Skeletal muscle satellite cell (primary cell): ENCODE data around the gene HSPB7.
"Not testable (repeated sequence)": the region's sequence is repeated elsewhere in the genome, so short reads cannot be mapped to it uniquely, and the experiment has no call there.

Source experiments
- H3K27me3 ChIP-seq: 2 replicates; pipeline ENCODE4 v1.7.0; 2013; ENCODE audit warnings: low read length; ENCODE audit not compliant: control insufficient read depth, insufficient read depth
- H3K36me3 ChIP-seq: 2 replicates; pipeline ENCODE4 v1.7.0; 2013; ENCODE audit warnings: mild to moderate bottlenecking, control low read depth, low read length; ENCODE audit not compliant: insufficient read depth
- H3K4me1 ChIP-seq: 2 replicates; pipeline ENCODE4 v1.7.0; 2013; ENCODE audit warnings: low read length; ENCODE audit not compliant: control insufficient read depth, insufficient read depth
- H3K4me2 ChIP-seq: 2 replicates; pipeline ENCODE4 v1.7.0; 2013; ENCODE audit warnings: mild to moderate bottlenecking, low read length
- H3K4me3 ChIP-seq: 2 replicates; pipeline ENCODE4 v1.7.0; 2013; ENCODE audit warnings: low read length
- H3K9ac ChIP-seq: 2 replicates; pipeline ENCODE4 v1.7.0; 2013; ENCODE audit warnings: mild to moderate bottlenecking, low read depth, low read length, moderate library complexity
- H3K9me3 ChIP-seq: replicated peaks from 2 replicates; pipeline ENCODE4 v1.7.0; 2013; ENCODE audit warnings: mild to moderate bottlenecking, control low read depth, low read length

HSPB7 gene

GRCh38 chr1:16047791-16048475, 30.1 kb upstream of the HSPB7 start:
- H3K4me3 ChIP-seq = no peak overlapping the region
- H3K4me1 ChIP-seq = peaks cover 4% of the 10 kb centered on the region
- no peak overlapping the region for H3K4me2 ChIP-seq
- H3K36me3 ChIP-seq = no peaks in the 10 kb centered on the region
- H3K27me3 ChIP-seq = peaks cover 7% of the 10 kb centered on the region
- H3K9me3 ChIP-seq = no peaks in the 10 kb centered on the region
- no peak overlapping the region for H3K9ac ChIP-seq

GRCh38 chr1:16046842-16047241, 29.0 kb upstream of the HSPB7 start:
- no peak overlapping the region for H3K4me3 ChIP-seq
- H3K4me2 ChIP-seq = no peak overlapping the region
- peaks cover 3% of the 10 kb centered on the region for H3K27me3 ChIP-seq
- H3K9ac ChIP-seq = no peak overlapping the region
- H3K4me1 ChIP-seq = peaks cover 4% of the 10 kb centered on the region
- no peaks in the 10 kb centered on the region for H3K9me3 ChIP-seq
- H3K36me3 ChIP-seq = no peaks in the 10 kb centered on the region

- no peak overlapping the region for H3K9ac ChIP-seq
- H3K4me3 ChIP-seq = no peak overlapping the region
- H3K4me1 ChIP-seq = peaks cover 3% of the 10 kb centered on the region
- peaks cover 8% of the 10 kb centered on the region for H3K27me3 ChIP-seq
- H3K9me3 ChIP-seq = no peaks in the 10 kb centered on the region
- no peaks in the 10 kb centered on the region for H3K36me3 ChIP-seq
- no peak overlapping the region for H3K4me2 ChIP-seq
Observed at GRCh38 chr1:16043950-16044349, 26.1 kb upstream of the HSPB7 start.

- Histone ChIP-seq H3K4me3 (no peak within 1 kb of the TSS), H3K36me3 (no peaks in the 10 kb centered on the region), H3K9me3 (no peaks in the 10 kb centered on the region), H3K27me3 (peaks cover 8% of the 10 kb centered on the region), H3K4me1 (no peaks in the 10 kb centered on the region), H3K9ac (no peak within 1 kb of the TSS), H3K4me2 (no peak within 1 kb of the TSS)
Observed at GRCh38 chr1:16043521-16043920, 25.7 kb upstream of the HSPB7 start, which contains the start of gene CLCNKB. TSS of gene CLCNKB (plus strand) at chr1:16043782. CDS start at chr1:16044493, 711 bp downstream.

GRCh38 chr1:16042654-16043053, 24.8 kb upstream of the HSPB7 start:
- H3K9ac ChIP-seq, H3K4me1 ChIP-seq, H3K4me3 ChIP-seq, H3K36me3 ChIP-seq, H3K9me3 ChIP-seq, H3K4me2 ChIP-seq, H3K27me3 ChIP-seq: not testable (repeated sequence)

GRCh38 chr1:16042096-16042495, 24.3 kb upstream of the HSPB7 start:
- Histone ChIP-seq H3K27me3 (peaks cover 14% of the 10 kb centered on the region), H3K9me3 (no peaks in the 10 kb centered on the region), H3K36me3 (no peaks in the 10 kb centered on the region), H3K4me3 (no peak overlapping the region), H3K4me2 (no peak overlapping the region), H3K9ac (no peak overlapping the region), H3K4me1 (no peaks in the 10 kb centered on the region)

DNA sequence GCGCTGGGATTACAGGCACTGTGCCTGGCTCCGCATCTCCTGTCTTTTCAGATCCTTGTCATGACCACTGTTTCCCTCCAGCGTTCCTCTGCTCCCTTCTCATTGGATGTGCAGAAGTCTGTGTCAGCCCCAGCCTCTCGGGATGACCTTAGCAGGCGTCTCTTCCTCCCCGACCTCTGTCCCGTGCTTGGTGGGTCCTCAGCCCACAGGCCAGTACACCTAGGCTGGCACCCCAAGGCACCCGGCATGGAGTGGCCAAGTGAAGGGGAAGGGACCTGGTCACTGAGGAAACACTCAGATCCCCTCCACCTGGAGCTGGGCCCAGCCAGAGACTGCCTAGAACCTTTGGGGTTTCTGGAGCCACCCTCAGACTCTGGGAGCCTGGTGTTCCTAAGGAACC, 23.4 kb upstream of the HSPB7 start:
- Histone ChIP-seq H3K27me3 (peaks cover 14% of the 10 kb centered on the region), H3K9me3 (no peaks in the 10 kb centered on the region), H3K4me2 (no peak overlapping the region), H3K9ac (no peak overlapping the region), H3K4me1 (no peaks in the 10 kb centered on the region), H3K4me3 (no peak overlapping the region), H3K36me3 (no peaks in the 10 kb centered on the region)

DNA sequence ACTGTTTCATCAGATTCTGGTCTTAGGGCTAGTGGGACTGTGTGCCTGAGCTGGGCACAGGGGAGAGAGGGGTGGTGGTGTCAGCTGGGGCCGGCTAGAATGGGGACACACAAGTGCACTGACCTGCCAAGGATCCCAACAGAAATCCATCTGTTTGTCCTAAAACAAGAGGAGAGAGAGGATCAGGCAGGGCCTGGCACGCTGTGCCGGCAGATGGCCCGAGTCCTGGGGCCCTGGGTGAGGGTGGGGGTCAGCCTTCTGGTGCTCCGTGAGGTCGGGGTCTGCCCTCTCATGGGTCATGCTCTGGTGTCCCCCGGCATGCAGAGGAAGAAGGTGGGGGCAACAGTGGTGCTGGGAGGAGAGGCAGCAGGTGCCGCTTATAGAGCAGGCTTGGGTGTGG, 22.0 kb upstream of the HSPB7 start:
- not testable (repeated sequence) for H3K9ac ChIP-seq, H3K4me2 ChIP-seq, H3K4me1 ChIP-seq, H3K9me3 ChIP-seq, H3K36me3 ChIP-seq, H3K4me3 ChIP-seq
- peaks cover 14% of the 10 kb centered on the region for H3K27me3 ChIP-seq

DNA sequence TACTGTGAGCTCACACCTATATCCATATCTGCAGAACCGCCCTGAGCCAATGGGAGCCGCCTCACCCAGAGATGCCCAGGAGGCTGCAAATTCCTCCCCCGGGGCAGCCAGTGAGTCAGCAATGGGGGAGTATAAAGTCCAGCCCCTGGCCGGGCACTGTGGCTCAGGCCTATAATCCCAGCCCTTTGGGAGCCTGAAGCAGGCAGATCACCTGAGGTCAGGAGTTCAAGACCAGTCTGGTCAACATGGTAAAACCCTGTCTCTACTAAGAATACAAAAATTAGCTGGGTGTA, 20.7 kb upstream of the HSPB7 start:
- Histone ChIP-seq H3K27me3 (peaks cover 14% of the 10 kb centered on the region), H3K4me2 (no peak overlapping the region), H3K4me1 (no peaks in the 10 kb centered on the region), H3K9me3 (no peaks in the 10 kb centered on the region), H3K36me3 (no peaks in the 10 kb centered on the region), H3K9ac (no peak overlapping the region), H3K4me3 (no peak overlapping the region)

GRCh38 chr1:16036461-16036860, 18.6 kb upstream of the HSPB7 start:
- H3K4me3 ChIP-seq, H3K4me2 ChIP-seq, H3K36me3 ChIP-seq, H3K9me3 ChIP-seq, H3K4me1 ChIP-seq, H3K9ac ChIP-seq: not testable (repeated sequence)
- H3K27me3 ChIP-seq = peaks cover 10% of the 10 kb centered on the region

DNA sequence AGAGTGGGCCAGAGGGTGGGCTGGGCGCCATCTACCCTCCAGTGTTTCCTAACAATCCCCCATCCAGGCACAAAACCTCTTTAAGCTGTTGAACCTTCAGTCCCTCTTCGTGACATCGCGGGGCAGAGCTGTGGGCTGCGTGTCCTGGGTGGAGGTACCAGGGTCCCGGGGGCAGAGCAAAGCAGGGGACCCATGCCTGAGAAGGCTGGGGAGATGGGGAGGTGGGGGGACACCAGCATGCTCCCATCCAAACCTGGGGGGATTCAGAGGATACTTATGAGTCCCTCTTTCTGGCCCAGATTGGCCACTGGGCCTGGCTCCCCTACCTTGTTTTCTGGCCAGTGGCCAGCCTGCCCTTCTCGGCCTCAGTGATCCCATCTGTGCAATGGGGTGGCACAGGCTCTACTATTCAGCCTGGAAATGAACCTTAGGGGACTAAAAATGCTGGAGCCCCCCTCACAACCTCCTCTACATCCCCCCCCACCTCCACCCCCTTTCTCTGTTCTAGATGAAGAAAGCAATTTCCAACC, 15.3 kb upstream of the HSPB7 start:
- H3K9ac ChIP-seq, H3K4me2 ChIP-seq, H3K9me3 ChIP-seq, H3K36me3 ChIP-seq, H3K4me3 ChIP-seq, H3K4me1 ChIP-seq: not testable (repeated sequence)
- H3K27me3 ChIP-seq = peaks cover 10% of the 10 kb centered on the region

GRCh38 chr1:16032388-16033102, 14.7 kb upstream of the HSPB7 start:
- Histone ChIP-seq H3K36me3 (no peaks in the 10 kb centered on the region), H3K4me1 (peaks cover 5% of the 10 kb centered on the region), H3K27me3 (peaks cover 9% of the 10 kb centered on the region), H3K4me2 (no peak overlapping the region), H3K9ac (no peak overlapping the region), H3K9me3 (no peaks in the 10 kb centered on the region), H3K4me3 (no peak overlapping the region)
